GM10266 (cell line): ENCODE data around the gene PNMA1.

ENCODE experiments used
- DNase-seq: peaks from one replicate; pipeline ENCODE4 v3.0.0; 2012; ENCODE audit errors: extremely low spot score
- CTCF ChIP-seq: IDR thresholded peaks from 2 replicates; pipeline ENCODE4 v1.5.1; 2012; ENCODE audit warnings: mild to moderate bottlenecking, low read depth; ENCODE audit not compliant: control insufficient read depth, insufficient read depth; ENCODE audit errors: missing control alignments

PNMA1 gene

GRCh38 chr14:73731111-73731510 is 16.9 kb upstream of the PNMA1 start:
- no peak for TF ChIP-seq CTCF
- DNase-seq = no peak

DNA sequence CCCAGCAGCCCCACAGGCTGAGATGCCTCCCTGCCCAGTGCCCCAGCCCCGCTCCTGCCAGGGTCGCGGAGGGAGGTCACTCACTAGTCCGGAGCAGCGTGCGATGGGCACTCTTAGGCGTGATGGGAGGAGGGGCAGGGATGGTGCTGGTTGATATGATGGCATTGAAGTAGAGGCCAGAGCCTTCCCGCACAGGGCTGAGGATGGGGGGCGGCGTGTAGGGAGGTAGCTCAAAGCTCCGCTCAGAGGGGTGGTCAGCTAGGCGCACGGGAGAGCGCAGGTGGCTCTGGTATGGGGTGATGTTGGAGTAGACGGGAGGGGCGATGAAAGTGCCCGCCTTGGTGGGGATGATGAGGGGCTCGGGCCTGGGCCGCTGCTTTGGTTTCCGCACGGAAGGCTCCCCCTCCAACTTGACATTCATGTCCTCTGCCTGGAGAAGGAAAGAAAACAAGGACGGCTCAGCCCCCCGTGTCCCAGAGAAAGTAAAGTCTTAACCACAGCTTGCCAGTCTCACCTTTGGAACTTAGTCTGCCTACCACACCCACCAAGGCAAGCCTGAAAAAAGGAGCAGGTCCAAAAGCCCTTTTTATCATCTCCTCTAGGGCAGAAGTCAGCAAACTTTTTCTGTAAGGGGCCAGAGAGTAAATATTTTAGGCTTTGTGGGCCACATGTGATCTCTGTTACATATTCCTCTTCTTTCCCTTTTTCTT is 15.5 kb upstream of the PNMA1 start:
- DNase-seq = no peak
- no peak for TF ChIP-seq CTCF

DNA sequence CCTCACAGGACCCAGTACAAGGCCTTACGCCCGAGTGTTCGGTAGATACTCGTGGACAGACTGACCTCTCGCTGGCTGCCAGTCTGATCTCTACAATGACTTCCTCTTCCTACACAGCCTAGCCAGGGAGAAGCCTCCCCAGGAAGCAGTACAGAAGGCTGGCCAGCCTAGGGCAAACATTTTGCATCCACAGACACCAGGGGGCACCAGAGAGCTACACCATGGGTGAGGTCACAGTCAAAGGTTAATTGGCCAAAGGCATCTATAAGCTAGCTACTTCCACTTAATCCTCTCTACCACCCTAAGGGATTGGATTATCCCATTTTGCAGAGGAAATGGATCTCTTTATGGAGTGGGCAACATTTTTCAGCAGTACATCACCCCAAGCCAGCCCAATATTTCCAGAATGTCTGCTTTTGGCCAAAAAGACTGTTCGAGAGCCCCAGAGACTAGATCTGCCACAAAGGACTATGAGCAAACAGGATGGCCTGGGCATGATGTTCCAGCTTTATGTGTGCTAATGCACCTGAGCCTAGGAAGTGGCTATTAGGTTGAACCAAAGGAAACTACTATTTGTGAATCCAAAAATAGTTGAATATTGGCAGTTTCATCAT is 14.6 kb upstream of the PNMA1 start:
- TF ChIP-seq CTCF = peak; percentile 85
- peak; percentile 86 for DNase-seq

DNA sequence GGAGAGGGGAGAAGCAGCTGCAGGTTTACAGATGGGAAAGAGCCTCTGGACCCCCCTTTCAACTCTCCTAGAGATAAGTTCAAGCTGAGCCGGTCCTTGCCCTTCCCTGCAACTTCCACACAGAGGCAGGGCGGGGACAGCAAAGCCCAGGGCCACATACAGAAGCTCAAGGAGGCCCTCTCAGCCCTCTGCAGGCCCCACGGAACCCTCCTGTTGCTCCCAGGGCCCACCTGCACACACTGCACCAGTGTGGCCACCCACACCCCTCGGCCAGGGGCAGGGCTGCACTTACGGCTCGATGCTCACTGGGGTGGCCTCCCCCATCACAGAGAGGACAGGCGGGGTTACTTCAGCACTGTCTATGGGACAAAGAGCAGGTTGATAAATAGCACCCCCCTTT is 13.0 kb upstream of the PNMA1 start:
- no peak for TF ChIP-seq CTCF

GRCh38 chr14:73726025-73726961 is 12.1 kb upstream of the PNMA1 start:
- DNase-seq = no peak
- TF ChIP-seq CTCF = no peak

More for the DNA sequence above, 13.0 kb upstream of the PNMA1 start:
- DNase-seq = no peak

DNA sequence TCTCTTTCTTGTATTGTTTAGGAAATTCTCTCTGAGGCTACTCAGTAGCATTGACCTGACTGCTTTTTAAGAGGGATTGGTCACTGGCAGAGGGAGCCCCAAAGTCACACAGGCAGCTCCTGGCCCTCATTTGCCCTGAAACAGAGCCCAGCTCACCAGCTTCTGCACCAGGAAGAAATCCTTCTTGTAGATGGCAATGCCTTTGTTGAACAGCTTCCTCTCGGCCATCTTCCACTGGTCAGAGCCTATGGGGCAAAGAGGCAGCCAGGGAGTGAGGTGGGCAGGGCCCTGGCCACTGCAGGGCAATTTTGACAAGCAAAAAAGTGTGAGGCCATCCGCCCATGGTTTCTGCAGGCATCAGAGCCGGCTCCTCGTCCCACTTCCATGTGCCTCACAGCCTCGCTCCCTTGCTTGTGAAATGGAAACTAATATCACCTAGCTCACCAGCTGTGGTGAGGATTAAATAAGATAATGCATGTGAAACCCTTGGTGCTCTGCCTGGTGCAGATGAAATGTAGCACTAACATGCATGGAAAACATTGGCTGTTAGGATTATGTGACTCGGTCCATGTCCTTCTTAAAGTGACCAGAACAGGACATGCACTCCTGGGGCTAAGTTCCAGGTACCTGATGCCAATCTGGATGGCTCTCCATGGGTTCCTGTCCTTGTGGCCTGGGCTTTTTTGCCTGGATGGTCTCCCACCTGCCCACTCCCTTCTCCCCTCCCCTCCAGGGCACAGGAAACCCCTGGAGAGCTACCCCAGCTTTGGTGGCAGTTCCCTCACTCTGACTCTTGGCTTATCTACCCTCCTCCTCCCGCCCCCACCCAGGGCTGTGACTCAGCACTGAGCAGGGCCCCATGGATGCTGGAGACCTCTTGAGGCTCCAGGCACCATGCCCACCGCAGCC is 11.2 kb upstream of the PNMA1 start:
- no peak for DNase-seq
- no peak for TF ChIP-seq CTCF
